Measurements from ENCODE around the gene SUN5. TPM values are rescaled to one million over a fixed set of nuclear protein-coding genes. Genes with fewer than 3 reads are reported as not detected.
"Not testable (repeated sequence)": the region's sequence is repeated elsewhere in the genome, so short reads cannot be mapped to it uniquely, and the experiment has no call there.

The SUN5 gene
- total RNA-seq, 4 donors from 2014 or later, result not detected

GRCh38 chr20:32977281-32978008 lies 26.8 kb downstream of the SUN5 start:
- WGBS, result 88% methylated on average over 7 of the region's 13 CpGs
- Histone ChIP-seq H3K4me3 (no peak overlapping the region), H3K36me3 (no peaks in the 10 kb centered on the region), H3K27ac (no peak overlapping the region), H3K27me3 (peaks cover 9% of the 10 kb centered on the region), H3K4me1 (no peaks in the 10 kb centered on the region), H3K9me3 (no peaks in the 10 kb centered on the region)
- DNase-seq (ENCODE audit: low spot score in 2 of 2), result peak; percentile 42 to 77
- no peak for TF ChIP-seq POLR2A (IDR thresholded peaks at IDR 0.05)
- no peak for TF ChIP-seq CTCF (IDR thresholded peaks at IDR 0.05)

GRCh38 chr20:32976746-32977145 lies 27.5 kb downstream of the SUN5 start:
- peaks cover 9% of the 10 kb centered on the region for H3K27me3 ChIP-seq
- H3K4me3 ChIP-seq, result no peak overlapping the region
- H3K36me3 ChIP-seq, result no peaks in the 10 kb centered on the region
- no peak overlapping the region for H3K27ac ChIP-seq
- 74% methylated on average over 6 of the region's 6 CpGs for WGBS
- no peaks in the 10 kb centered on the region for H3K9me3 ChIP-seq
- DNase-seq (ENCODE audit: low spot score in 2 of 2), result peak; percentile 20 to 52
- H3K4me1 ChIP-seq, result no peaks in the 10 kb centered on the region
- TF ChIP-seq EP300 (IDR thresholded peaks at IDR 0.05) (no peak), CTCF (IDR thresholded peaks at IDR 0.05) (no peak), POLR2AphosphoS5 (IDR thresholded peaks at IDR 0.05) (no peak), POLR2A (IDR thresholded peaks at IDR 0.05) (no peak)

GRCh38 chr20:32975698-32976674 lies 28.2 kb downstream of the SUN5 start:
- TF ChIP-seq POLR2AphosphoS5 (IDR thresholded peaks at IDR 0.05) (no peak), POLR2A (IDR thresholded peaks at IDR 0.05) (no peak), CTCF (IDR thresholded peaks at IDR 0.05) (no peak), EP300 (IDR thresholded peaks at IDR 0.05) (no peak)
- DNase-seq (ENCODE audit: low spot score in 2 of 2), result peak in 1 of 2 donors; percentile 62
- Histone ChIP-seq H3K36me3 (no peaks in the 10 kb centered on the region), H3K9me3 (no peaks in the 10 kb centered on the region), H3K27me3 (peaks cover 9% of the 10 kb centered on the region), H3K4me1 (no peaks in the 10 kb centered on the region), H3K4me3 (no peak overlapping the region), H3K27ac (no peak overlapping the region)
- WGBS, result 79% methylated on average over 13 of the region's 15 CpGs

- 91% methylated on average over 4 of the region's 4 CpGs for WGBS
Measured at GRCh38 chr20:32975121-32975520, 29.1 kb downstream of the SUN5 start.

GRCh38 chr20:32974204-32975064 lies 29.8 kb downstream of the SUN5 start:
- H3K27ac ChIP-seq, H3K4me1 ChIP-seq, H3K9me3 ChIP-seq, H3K36me3 ChIP-seq, H3K27me3 ChIP-seq, H3K4me3 ChIP-seq: not testable (repeated sequence)
- WGBS, result 74% methylated on average over 9 of the region's 9 CpGs
- DNase-seq (ENCODE audit: low spot score in 2 of 2), result peak in 1 of 2 donors; percentile 29

More at GRCh38 chr20:32975121-32975520, 29.1 kb downstream of the SUN5 start:
- H3K4me1 ChIP-seq; H3K27me3 ChIP-seq; DNase-seq (ENCODE audit: low spot score in 2 of 2); H3K9me3 ChIP-seq; H3K36me3 ChIP-seq; H3K27ac ChIP-seq; H3K4me3 ChIP-seq: not testable (repeated sequence)
